ENCODE results near the gene ALDOA.

ALDOA gene

DNA sequence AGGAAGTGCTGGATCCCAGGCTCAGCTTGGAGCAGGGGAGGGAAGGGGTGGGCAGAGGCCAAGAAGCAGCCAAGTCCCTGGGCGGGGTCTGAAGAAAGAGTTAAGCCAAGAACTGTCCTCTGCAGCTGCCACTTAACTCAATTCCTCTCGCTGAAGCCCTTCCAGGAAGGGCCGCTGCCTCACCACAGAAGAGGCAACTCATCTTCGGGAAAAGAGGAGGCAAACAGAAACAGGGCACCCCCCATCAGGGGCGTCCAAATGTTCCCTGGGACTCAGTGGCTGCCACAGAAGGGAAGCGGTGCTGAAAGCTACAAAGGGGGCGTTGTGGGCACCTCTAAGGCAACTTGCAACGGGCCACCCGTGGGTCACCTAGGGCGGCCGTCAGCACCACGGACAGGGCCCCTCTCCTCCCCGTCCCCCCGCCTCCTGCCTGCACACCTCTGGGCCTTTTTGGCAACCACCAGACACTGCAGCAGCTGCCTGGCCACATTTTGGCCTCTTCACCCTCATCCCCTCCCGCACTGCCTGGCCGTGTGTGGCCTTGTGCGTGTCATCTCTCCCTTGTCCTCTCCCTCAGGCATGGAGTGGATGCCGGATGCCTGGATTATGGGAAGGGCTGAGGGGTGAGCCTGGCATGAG, 37.0 kb upstream of the ALDOA start:
- Histone ChIP-seq H4K20me1 (ENCODE audit: insufficient read depth) (no peaks in the 10 kb centered on the region), H3K79me2 (ENCODE audit: insufficient read depth, low read depth) (no peaks in the 10 kb centered on the region), H3K36me3 (ENCODE audit: insufficient read depth) (no peaks in the 10 kb centered on the region), H3K4me1 (ENCODE audit: low read depth, poor library complexity, severe bottlenecking) (peaks cover 3% of the 10 kb centered on the region), H3K9ac (no peak overlapping the region), H3K27me3 (ENCODE audit: insufficient read depth, low read depth) (peaks cover 85% of the 10 kb centered on the region), H2AFZ (ENCODE audit: low read depth) (no peak overlapping the region), H3K4me3 (IDR thresholded peaks at IDR 0.05; ENCODE audit: insufficient read depth, low read depth, low read length) (no peak overlapping the region), H3K4me2 (no peak overlapping the region), H3K27ac (no peak overlapping the region)
- TF ChIP-seq, protein P1, sequence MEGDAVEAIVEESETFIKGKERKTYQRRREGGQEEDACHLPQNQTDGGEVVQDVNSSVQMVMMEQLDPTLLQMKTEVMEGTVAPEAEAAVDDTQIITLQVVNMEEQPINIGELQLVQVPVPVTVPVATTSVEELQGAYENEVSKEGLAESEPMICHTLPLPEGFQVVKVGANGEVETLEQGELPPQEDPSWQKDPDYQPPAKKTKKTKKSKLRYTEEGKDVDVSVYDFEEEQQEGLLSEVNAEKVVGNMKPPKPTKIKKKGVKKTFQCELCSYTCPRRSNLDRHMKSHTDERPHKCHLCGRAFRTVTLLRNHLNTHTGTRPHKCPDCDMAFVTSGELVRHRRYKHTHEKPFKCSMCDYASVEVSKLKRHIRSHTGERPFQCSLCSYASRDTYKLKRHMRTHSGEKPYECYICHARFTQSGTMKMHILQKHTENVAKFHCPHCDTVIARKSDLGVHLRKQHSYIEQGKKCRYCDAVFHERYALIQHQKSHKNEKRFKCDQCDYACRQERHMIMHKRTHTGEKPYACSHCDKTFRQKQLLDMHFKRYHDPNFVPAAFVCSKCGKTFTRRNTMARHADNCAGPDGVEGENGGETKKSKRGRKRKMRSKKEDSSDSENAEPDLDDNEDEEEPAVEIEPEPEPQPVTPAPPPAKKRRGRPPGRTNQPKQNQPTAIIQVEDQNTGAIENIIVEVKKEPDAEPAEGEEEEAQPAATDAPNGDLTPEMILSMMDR (conservative IDR thresholded peaks at IDR 0.05; ENCODE audit: low read depth, low read length) = no peak

DNA sequence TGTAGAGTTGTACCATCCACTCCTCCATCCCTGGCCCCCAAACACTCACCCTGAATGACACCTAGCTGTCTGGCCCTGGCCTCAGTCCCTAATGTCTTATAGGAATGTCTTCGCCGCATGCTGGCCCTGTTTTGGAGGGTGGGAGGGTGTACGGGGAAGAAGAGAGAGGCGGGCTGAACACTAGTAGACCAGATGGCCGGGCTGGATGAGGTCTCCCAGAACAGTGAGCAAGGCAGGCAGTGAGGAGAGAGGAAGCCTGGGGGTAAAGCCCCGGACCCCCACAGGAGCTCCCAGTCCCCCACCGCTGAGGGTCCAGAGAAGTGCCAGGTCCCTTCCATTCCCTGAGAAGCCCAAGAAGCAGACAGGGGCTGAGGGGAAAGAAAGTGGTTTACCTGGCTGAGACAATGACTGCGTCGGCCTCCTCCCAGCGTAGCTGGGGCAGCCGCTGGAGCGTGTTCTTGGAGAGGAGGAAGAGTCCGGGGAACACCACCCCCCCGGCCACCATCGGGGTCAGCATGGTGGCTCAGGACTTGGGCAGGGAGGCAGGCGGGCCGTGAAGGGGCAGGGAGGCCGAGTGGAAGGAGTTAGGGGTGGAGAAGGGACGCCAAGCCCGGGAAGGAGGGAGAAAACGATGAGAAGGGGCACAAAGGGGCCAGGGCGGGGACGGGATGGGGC, 35.4 kb upstream of the ALDOA start:
- no peak overlapping the region for H3K27ac ChIP-seq
- peaks cover 77% of the 10 kb centered on the region for H3K27me3 ChIP-seq (ENCODE audit: insufficient read depth, low read depth)
- peaks cover 3% of the 10 kb centered on the region for H3K4me1 ChIP-seq (ENCODE audit: low read depth, poor library complexity, severe bottlenecking)
- H3K36me3 ChIP-seq (ENCODE audit: insufficient read depth) = no peaks in the 10 kb centered on the region
- H3K9ac ChIP-seq = no peak overlapping the region
- H3K4me2 ChIP-seq = no peak overlapping the region
- TF ChIP-seq, protein P1 (conservative IDR thresholded peaks at IDR 0.05; ENCODE audit: low read depth, low read length) = no peak
- no peaks in the 10 kb centered on the region for H3K79me2 ChIP-seq (ENCODE audit: insufficient read depth, low read depth)
- no peak overlapping the region for H2AFZ ChIP-seq (ENCODE audit: low read depth)
- H3K4me3 ChIP-seq (IDR thresholded peaks at IDR 0.05; ENCODE audit: insufficient read depth, low read depth, low read length) = no peak overlapping the region
- no peaks in the 10 kb centered on the region for H4K20me1 ChIP-seq (ENCODE audit: insufficient read depth)

DNA sequence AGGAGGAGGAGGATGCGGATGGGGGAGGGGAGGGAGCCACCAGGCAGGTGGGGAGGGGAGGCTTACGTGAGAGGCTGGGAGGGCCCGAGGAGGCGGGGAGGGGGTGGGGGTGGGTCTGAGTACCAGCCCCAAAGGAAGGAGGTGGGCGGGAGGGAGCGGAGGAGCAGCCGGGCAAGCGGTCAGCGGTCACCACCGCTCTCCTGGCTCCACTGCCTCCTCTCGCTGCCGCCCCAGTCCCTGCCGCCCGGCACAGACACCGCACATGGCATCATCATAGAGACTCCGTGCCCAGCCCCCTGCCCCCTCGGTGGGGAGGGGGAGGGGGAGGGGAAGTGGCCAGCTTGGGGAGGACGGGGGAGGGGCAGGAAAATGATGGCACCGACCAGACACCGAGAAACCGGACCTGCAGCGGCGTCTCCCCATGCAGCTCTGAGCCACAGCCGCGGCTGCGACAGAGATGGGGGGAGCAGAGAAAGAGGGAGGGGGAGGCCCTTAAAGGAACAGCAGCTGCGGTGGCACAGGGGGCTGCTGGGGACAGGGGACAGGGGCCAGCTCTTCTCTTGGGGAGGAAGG, 34.6 kb upstream of the ALDOA start, which contains the start of gene TLCD3B:
TLCD3B (minus strand) TSS at position 431 of the 573 bp plus-strand sequence. CDS start 744 bp downstream, outside the sequence.
- Histone ChIP-seq H3K4me1 (ENCODE audit: low read depth, poor library complexity, severe bottlenecking) (peaks cover 3% of the 10 kb centered on the region), H3K4me2 (no peak within 1 kb of the TSS), H4K20me1 (ENCODE audit: insufficient read depth) (no peaks in the 10 kb centered on the region), H2AFZ (ENCODE audit: low read depth) (no peak within 1 kb of the TSS), H3K27ac (no peak within 1 kb of the TSS), H3K9ac (no peak within 1 kb of the TSS), H3K79me2 (ENCODE audit: insufficient read depth, low read depth) (no peaks in the 10 kb centered on the region), H3K36me3 (ENCODE audit: insufficient read depth) (no peaks in the 10 kb centered on the region), H3K4me3 (IDR thresholded peaks at IDR 0.05; ENCODE audit: insufficient read depth, low read depth, low read length) (no peak within 1 kb of the TSS), H3K27me3 (ENCODE audit: insufficient read depth, low read depth) (peaks cover 72% of the 10 kb centered on the region)
- TF ChIP-seq, protein P1 (conservative IDR thresholded peaks at IDR 0.05; ENCODE audit: low read depth, low read length) = no peak

DNA sequence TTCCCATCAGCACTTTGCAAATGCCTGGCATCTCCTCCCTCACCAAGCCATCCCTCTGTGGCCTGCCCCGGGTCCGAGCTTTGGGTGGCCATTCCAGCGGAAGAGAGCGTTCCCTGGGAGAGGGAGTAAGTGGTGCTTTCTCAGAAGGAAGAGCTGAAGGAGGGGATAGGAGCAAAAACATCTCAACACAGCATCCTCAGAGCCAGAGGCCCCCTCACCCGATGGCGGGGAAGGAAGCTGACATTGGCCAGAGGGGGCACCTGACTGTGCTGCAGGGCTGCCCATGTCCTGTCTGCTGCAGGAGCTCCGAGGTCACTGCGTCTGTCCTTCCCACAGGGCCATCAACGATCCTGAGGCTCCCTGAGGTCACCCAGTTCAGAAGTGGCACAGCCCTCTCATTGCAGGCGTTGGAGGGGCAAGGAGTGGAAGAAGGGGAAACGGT, 34.1 kb upstream of the ALDOA start:
- H3K79me2 ChIP-seq (ENCODE audit: insufficient read depth, low read depth) = no peaks in the 10 kb centered on the region
- peaks cover 3% of the 10 kb centered on the region for H3K4me1 ChIP-seq (ENCODE audit: low read depth, poor library complexity, severe bottlenecking)
- H4K20me1 ChIP-seq (ENCODE audit: insufficient read depth) = no peaks in the 10 kb centered on the region
- H3K27me3 ChIP-seq (ENCODE audit: insufficient read depth, low read depth) = peaks cover 68% of the 10 kb centered on the region
- H3K36me3 ChIP-seq (ENCODE audit: insufficient read depth) = no peaks in the 10 kb centered on the region
- H3K4me2 ChIP-seq = no peak overlapping the region
- no peak overlapping the region for H3K27ac ChIP-seq
- TF ChIP-seq, protein P1 (conservative IDR thresholded peaks at IDR 0.05; ENCODE audit: low read depth, low read length) = no peak
- H3K9ac ChIP-seq = no peak overlapping the region
- no peak overlapping the region for H3K4me3 ChIP-seq (IDR thresholded peaks at IDR 0.05; ENCODE audit: insufficient read depth, low read depth, low read length)
- H2AFZ ChIP-seq (ENCODE audit: low read depth) = no peak overlapping the region
